Measurements from ENCODE around the gene CASP2. TPM values are rescaled to one million over a fixed set of nuclear protein-coding genes. Genes with fewer than 3 reads are reported as not detected.

CASP2 gene
- total and polyA plus RNA-seq, 2 donors (not counting 1 experiment from before 2014, with no cell fraction given): 9.4 to 22.6 TPM

GRCh38 chr7:143252006-143252405 is 36.1 kb upstream of the CASP2 start:
- H2AFZ ChIP-seq (ENCODE audit: low read length): no peak overlapping the region
- DNase-seq (ENCODE audit: low read depth in 2 of 2): no peak
- no peaks in the 10 kb centered on the region for H3K9me3 ChIP-seq (ENCODE audit: control insufficient read depth, insufficient read depth, low read depth, low read length)
- no peaks in the 10 kb centered on the region for H3K79me2 ChIP-seq (ENCODE audit: control insufficient read depth, insufficient read depth, low read length)
- no peaks in the 10 kb centered on the region for H3K4me1 ChIP-seq (ENCODE audit: control insufficient read depth, extremely low read depth, insufficient read depth, low read length)
- H4K20me1 ChIP-seq (ENCODE audit: control insufficient read depth, extremely low read depth, insufficient read depth, low read length): no peaks in the 10 kb centered on the region
- H3K4me3 ChIP-seq (replicated peaks in 1 of 4; ENCODE audit: control extremely low read depth in 1 of 4, insufficient read depth in 1 of 4, low read depth in 3 of 4, low read length in 4 of 4): no peak overlapping the region
- no peaks in the 10 kb centered on the region for H3K27me3 ChIP-seq (ENCODE audit: control insufficient read depth, insufficient read depth, low read length)
- TF ChIP-seq EZH2 (IDR thresholded peaks at IDR 0.05; ENCODE audit: low read length, missing control alignments) (no peak), CTCF (conservative IDR thresholded peaks at IDR 0.05 in 1 of 2, IDR thresholded peaks at IDR 0.05 in 1 of 2; ENCODE audit: low read depth in 1 of 2, low read length in 2 of 2) (no peak)
- H3K36me3 ChIP-seq (ENCODE audit: control insufficient read depth, insufficient read depth, low read length): no peaks in the 10 kb centered on the region
- no peak overlapping the region for H3K4me2 ChIP-seq (ENCODE audit: extremely low read depth, insufficient read depth, low read length)
- no peak overlapping the region for H3K9ac ChIP-seq (ENCODE audit: insufficient read depth, low read length)
- no peak overlapping the region for H3K27ac ChIP-seq (ENCODE audit: insufficient read depth, low read length)

DNA sequence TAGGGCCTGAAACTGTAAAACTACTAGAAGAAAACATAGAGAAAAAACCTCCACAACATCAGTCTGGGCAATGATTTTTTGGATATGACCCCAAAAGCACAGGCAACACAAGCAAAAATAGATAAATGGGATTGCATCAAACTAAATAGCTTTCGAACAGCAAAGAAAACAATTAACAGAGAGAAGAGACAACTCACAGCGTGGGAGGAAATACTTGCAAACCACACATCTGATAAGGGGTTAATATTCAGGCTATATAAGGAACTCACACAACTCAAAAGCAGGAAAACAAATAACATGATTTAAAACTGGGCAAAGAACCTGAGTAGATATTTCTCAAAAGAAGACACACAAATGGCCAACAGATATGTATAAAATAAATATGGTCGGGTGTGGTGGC is 32.6 kb upstream of the CASP2 start:
- TF ChIP-seq EZH2 (IDR thresholded peaks at IDR 0.05; ENCODE audit: low read length, missing control alignments): no peak
- TF ChIP-seq CTCF (conservative IDR thresholded peaks at IDR 0.05 in 1 of 2, IDR thresholded peaks at IDR 0.05 in 1 of 2; ENCODE audit: low read depth in 1 of 2, low read length in 2 of 2): no peak
- peak in 1 of 2 donors; percentile 41 for DNase-seq (ENCODE audit: low read depth in 2 of 2)
- Histone ChIP-seq H3K4me3 (replicated peaks in 1 of 4; ENCODE audit: control extremely low read depth in 1 of 4, insufficient read depth in 1 of 4, low read depth in 3 of 4, low read length in 4 of 4) (no peak overlapping the region), H3K9ac (ENCODE audit: insufficient read depth, low read length) (no peak overlapping the region), H4K20me1 (ENCODE audit: control insufficient read depth, extremely low read depth, insufficient read depth, low read length) (no peaks in the 10 kb centered on the region), H3K27me3 (ENCODE audit: control insufficient read depth, insufficient read depth, low read length) (no peaks in the 10 kb centered on the region), H3K9me3 (ENCODE audit: control insufficient read depth, insufficient read depth, low read depth, low read length) (no peaks in the 10 kb centered on the region), H3K79me2 (ENCODE audit: control insufficient read depth, insufficient read depth, low read length) (no peaks in the 10 kb centered on the region), H3K4me2 (ENCODE audit: extremely low read depth, insufficient read depth, low read length) (no peak overlapping the region), H2AFZ (ENCODE audit: low read length) (no peak overlapping the region), H3K4me1 (ENCODE audit: control insufficient read depth, extremely low read depth, insufficient read depth, low read length) (no peaks in the 10 kb centered on the region), H3K27ac (ENCODE audit: insufficient read depth, low read length) (no peak overlapping the region), H3K36me3 (ENCODE audit: control insufficient read depth, insufficient read depth, low read length) (no peaks in the 10 kb centered on the region)

DNA sequence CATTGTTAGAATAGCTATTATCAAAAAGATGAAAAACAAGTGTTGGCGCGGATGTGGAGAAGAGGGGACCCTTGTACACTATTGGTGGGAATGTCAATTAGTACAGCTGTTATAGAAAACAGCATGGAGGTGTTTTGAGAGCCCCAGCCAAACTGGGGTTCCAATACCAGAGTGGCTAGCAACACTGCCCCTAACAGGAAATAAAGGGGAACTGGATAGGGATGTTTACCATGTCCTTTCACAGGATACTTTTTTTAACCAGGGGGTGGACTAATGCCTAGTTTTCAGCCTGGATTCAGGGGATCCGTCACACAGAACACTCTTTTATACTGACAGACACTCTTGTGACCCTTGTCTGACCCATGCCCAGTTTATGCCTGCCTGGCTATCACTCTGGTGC is 31.8 kb upstream of the CASP2 start:
- no peak overlapping the region for H3K9ac ChIP-seq (ENCODE audit: insufficient read depth, low read length)
- no peaks in the 10 kb centered on the region for H3K79me2 ChIP-seq (ENCODE audit: control insufficient read depth, insufficient read depth, low read length)
- no peaks in the 10 kb centered on the region for H3K27me3 ChIP-seq (ENCODE audit: control insufficient read depth, insufficient read depth, low read length)
- H2AFZ ChIP-seq (ENCODE audit: low read length): no peak overlapping the region
- H3K9me3 ChIP-seq (ENCODE audit: control insufficient read depth, insufficient read depth, low read depth, low read length): no peaks in the 10 kb centered on the region
- H3K4me3 ChIP-seq (replicated peaks in 1 of 4; ENCODE audit: control extremely low read depth in 1 of 4, insufficient read depth in 1 of 4, low read depth in 3 of 4, low read length in 4 of 4): no peak overlapping the region
- no peaks in the 10 kb centered on the region for H3K36me3 ChIP-seq (ENCODE audit: control insufficient read depth, insufficient read depth, low read length)
- no peaks in the 10 kb centered on the region for H4K20me1 ChIP-seq (ENCODE audit: control insufficient read depth, extremely low read depth, insufficient read depth, low read length)
- H3K4me1 ChIP-seq (ENCODE audit: control insufficient read depth, extremely low read depth, insufficient read depth, low read length): no peaks in the 10 kb centered on the region
- no peak overlapping the region for H3K27ac ChIP-seq (ENCODE audit: insufficient read depth, low read length)
- H3K4me2 ChIP-seq (ENCODE audit: extremely low read depth, insufficient read depth, low read length): no peak overlapping the region
- DNase-seq (ENCODE audit: low read depth in 2 of 2): no peak
- TF ChIP-seq CTCF (conservative IDR thresholded peaks at IDR 0.05 in 1 of 2, IDR thresholded peaks at IDR 0.05 in 1 of 2; ENCODE audit: low read depth in 1 of 2, low read length in 2 of 2): peak in 1 of 2 donors; percentile 16
- no peak for TF ChIP-seq EZH2 (IDR thresholded peaks at IDR 0.05; ENCODE audit: low read length, missing control alignments)

Measured in fibroblast of lung (primary cell).